ENCODE results near the gene JADE2. TPM values are rescaled to one million over a fixed set of nuclear protein-coding genes. Genes with fewer than 3 reads are reported as not detected.

JADE2 gene
- total and polyA plus RNA-seq, 2 of the 8 experiments (the other 6 are each of a cell fraction or from before 2014, with no cell fraction given), result 19.2 to 55.8 TPM

DNA sequence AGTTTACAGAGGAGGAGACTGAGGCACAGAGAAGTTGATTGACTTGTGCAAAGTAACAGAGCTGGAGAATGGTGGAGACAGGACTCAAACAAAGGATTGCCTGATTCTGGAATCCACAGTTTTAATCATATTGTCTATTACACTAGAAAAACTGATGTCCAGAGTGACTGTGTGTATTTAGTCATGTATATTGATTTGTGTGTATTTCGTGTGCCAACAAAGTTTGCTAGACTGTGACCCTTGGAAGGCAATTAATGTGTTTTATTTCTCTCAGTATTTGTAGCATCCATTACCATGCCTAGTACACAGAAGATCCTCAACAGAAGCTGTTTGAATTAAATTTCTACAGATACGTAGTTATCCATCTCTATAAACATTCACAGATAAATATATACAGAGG lies 5.5 kb upstream of the JADE2 start:
- H4K20me1 ChIP-seq (replicated peaks in 1 of 2; ENCODE audit: control insufficient read depth in 1 of 2, insufficient read depth in 2 of 2, low read length in 2 of 2), result no peaks in the 10 kb centered on the region
- no peaks in the 10 kb centered on the region for H3K36me3 ChIP-seq (ENCODE audit: control insufficient read depth in 2 of 4, insufficient read depth in 4 of 4, low read length in 3 of 4)
- no peak overlapping the region for H4K5ac ChIP-seq (ENCODE audit: insufficient read length, low read depth, low read length)
- no peak overlapping the region for H2BK12ac ChIP-seq (ENCODE audit: low read depth, low read length)
- DNase-seq (ENCODE audit: low read depth in 1 of 2, low spot score in 2 of 2) (no peak), FAIRE-seq (no peak)
- no peak overlapping the region for H2BK120ac ChIP-seq (replicated peaks; ENCODE audit: low read depth, low read length)
- TF ChIP-seq CHD1 (IDR thresholded peaks at IDR 0.05; ENCODE audit: low read depth, low read length) (no peak), CHD2 (IDR thresholded peaks at IDR 0.05; ENCODE audit: low read length) (no peak), CTBP2 (IDR thresholded peaks at IDR 0.05; ENCODE audit: borderline replicate concordance, insufficient read depth, insufficient read length, low read length) (no peak), TAF1 (IDR thresholded peaks at IDR 0.05; ENCODE audit: low read depth, low read length) (no peak), SUZ12 (IDR thresholded peaks at IDR 0.05; ENCODE audit: low read length) (no peak), BRCA1 (IDR thresholded peaks at IDR 0.05; ENCODE audit: low read depth, low read length) (no peak)
- H3K18ac ChIP-seq (ENCODE audit: extremely low read depth, low read length), result no peak overlapping the region
- H2BK5ac ChIP-seq (ENCODE audit: low read depth, low read length), result no peak overlapping the region
- peaks cover 5% of the 10 kb centered on the region; the same call in 1 of the 2 replicates for H3K23me2 ChIP-seq (ENCODE audit: low read depth, low read length)
- H3K23ac ChIP-seq (ENCODE audit: insufficient read length), result no peak overlapping the region
- H3K4me2 ChIP-seq (ENCODE audit: insufficient read depth in 1 of 2, low read depth in 2 of 2, low read length in 2 of 2), result no peak overlapping the region
- H3K4me3 ChIP-seq (ENCODE audit: extremely low read depth in 1 of 4, insufficient read depth in 2 of 4, low read depth in 3 of 4, low read length in 4 of 4), result no peak overlapping the region
- no peaks in the 10 kb centered on the region; the same call in 1 of the 2 replicates for H3K79me1 ChIP-seq (ENCODE audit: low read depth, low read length)
- no peak overlapping the region for H2BK20ac ChIP-seq (ENCODE audit: low read length)
- H3K79me2 ChIP-seq (ENCODE audit: control insufficient read depth in 1 of 2, insufficient read depth in 2 of 2, low read length in 2 of 2), result no peaks in the 10 kb centered on the region
- H3K9ac ChIP-seq (replicated peaks in 1 of 4; ENCODE audit: extremely low read depth in 1 of 4, low read depth in 3 of 4, low read length in 3 of 4), result no peak overlapping the region
- POLR2A ChIA-PET (ENCODE audit: partially characterized antibody), result interaction anchor here (1.0 to 1.5 kb wide), 4 partner anchors 9 to 300 kb away, joined by 3 to 6 read pairs (median 4); no protein-coding TSS in a partner anchor
- H3K9me3 ChIP-seq (ENCODE audit: insufficient read depth in 2 of 2, low read depth in 1 of 2, low read length in 1 of 2), result no peaks in the 10 kb centered on the region
- no peak overlapping the region for H3K4ac ChIP-seq (replicated peaks; ENCODE audit: insufficient read length, low read depth, low read length)
- peaks cover 3 to 8% (median 6%) of the 10 kb centered on the region in 4 experiments; a peak in 6 of 7 replicates for H3K4me1 ChIP-seq (replicated peaks in 1 of 4; ENCODE audit: control insufficient read depth in 3 of 4, insufficient read depth in 4 of 4, low read length in 3 of 4)
- CTCF ChIA-PET (ENCODE audit: partially characterized antibody), result interaction anchor here (0.6 to 1.6 kb wide), 9 partner anchors 9 to 1230 kb away, joined by 3 to 9 read pairs (median 3); partner anchors contain the start of gene CDKN2AIPNL
- no peak overlapping the region for H2AFZ ChIP-seq (ENCODE audit: low read length)
- H3K27me3 ChIP-seq (replicated peaks in 1 of 4; ENCODE audit: control insufficient read depth in 3 of 4, extremely low read depth in 1 of 4, insufficient read depth in 3 of 4, low read length in 3 of 4), result no peaks in the 10 kb centered on the region
- no peak overlapping the region for H4K91ac ChIP-seq (replicated peaks; ENCODE audit: insufficient read length, low read length)
- H4K8ac ChIP-seq (ENCODE audit: extremely low read depth, insufficient read depth, low read length), result no peak overlapping the region
- H3K27ac ChIP-seq (ENCODE audit: low read depth, low read length), result no peak overlapping the region
- no peak overlapping the region for H3K14ac ChIP-seq (ENCODE audit: insufficient read length)
- 86% methylated on average over 2 of the region's 2 CpGs; no CpG with 5 or more reads in 1 of the 2 experiments for WGBS, 2 experiments (ENCODE audit: extremely low coverage in 1 of 2, insufficient coverage in 1 of 2, insufficient read length in 1 of 2, insufficient replicate concordance in 2 of 2, low coverage in 1 of 2, low lambda C conversion rate in 2 of 2, missing lambda C conversion rate in 1 of 2)
- no peak overlapping the region for H3K56ac ChIP-seq (replicated peaks; ENCODE audit: insufficient read length, low read depth, low read length)
- no peak overlapping the region for H2BK15ac ChIP-seq (ENCODE audit: low read length)
- no peak overlapping the region for H2AK5ac ChIP-seq (ENCODE audit: low read depth, low read length)

All from H1 (cell line).